Ecto neural progenitor cell (in vitro differentiated cells): ENCODE data around the gene SPTLC3.

Experiments used
- DNase-seq: peaks from one replicate; pipeline ENCODE4 v3.0.0-alpha.2; 2018; ENCODE audit warnings: low spot score

The SPTLC3 gene

DNA sequence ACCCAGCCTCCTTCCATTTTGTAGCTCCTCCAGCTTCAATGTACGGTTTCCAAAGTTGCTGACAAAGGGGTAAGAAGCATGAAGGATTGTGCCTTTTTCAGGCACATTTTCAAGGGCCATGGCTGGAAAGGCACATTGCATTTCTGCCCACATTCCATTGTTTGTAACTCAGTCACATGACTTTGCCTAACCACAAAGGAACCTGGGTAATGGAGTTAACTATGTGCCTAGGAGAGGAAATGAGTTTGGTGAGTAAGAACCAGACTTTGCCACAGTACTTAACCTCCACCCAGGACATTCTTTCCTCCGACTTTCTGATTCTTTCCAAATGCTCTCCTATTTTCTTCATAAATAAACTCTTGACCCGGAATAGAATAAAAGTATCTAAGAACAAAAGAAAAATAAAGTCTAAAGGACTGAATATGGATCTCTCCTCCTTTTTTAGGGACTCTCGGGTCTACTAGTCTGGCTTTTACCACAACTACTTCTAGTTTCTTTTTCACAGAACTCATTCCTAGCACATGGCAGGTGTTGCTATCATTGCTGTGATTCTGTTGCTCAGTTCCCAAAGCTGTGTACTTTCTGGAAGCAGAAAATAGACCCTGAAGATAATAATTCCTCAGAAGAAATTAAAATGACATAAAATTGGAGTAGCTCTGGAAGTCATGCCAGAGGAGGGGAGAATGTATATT lies 130.8 kb downstream of the SPTLC3 start:
- no peak for DNase-seq

DNA sequence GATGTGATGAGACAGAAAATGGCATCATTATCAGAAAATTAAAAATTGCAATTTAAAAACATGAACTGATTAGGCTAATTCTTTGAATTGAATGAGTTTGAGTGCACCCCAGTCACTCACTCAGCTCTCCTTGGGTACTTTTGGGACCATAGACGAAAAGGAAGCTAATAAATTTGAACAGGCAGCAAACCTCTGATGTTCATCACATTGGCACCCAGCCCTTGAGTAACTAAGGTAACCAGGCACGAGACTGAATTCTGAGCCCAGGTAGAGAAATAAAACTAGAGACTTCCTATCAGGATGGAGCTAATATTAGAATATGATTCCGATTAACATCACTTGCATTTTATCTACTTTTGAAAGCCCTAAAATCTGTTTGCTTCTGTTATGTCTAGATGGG lies 131.4 kb downstream of the SPTLC3 start:
- no peak for DNase-seq

DNA sequence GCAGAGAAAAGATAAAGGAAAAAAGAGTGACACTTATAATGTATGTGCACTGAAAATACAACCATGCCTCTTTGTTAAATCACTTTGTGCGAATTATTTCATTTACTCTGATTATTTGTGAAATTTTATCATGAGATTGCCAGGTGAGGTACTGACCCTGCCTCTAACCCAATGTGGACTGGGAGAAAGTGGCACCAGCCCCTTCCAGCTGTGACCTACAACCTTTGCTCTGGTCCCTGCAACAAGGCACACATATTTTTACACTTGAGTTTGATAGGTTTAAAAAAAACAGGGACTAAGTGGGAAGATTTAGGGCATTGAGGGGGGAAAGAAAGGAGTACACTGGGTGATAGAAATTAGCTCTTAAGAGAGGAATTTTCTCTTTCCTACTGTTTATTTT lies 132.0 kb downstream of the SPTLC3 start:
- DNase-seq = no peak

DNA sequence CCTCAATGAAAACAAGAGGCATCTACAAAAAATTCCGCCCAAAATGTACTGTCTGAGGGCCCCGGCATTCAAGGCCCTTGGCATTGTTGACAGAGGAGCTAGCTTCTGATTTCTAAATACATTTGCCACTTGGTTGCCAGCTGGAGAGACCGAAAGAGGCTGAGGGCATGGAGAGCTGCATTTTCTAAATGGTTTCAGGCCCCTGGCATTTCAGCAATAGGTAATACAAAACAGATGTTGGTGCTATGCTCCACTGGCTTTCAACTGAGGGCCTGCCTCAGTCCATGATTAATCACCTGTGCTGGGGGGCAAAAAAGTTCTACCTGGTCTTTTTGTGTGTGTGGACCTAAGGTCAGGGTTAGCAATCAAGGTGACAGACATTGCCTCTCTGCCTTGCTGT lies 132.8 kb downstream of the SPTLC3 start:
- no peak for DNase-seq

DNA sequence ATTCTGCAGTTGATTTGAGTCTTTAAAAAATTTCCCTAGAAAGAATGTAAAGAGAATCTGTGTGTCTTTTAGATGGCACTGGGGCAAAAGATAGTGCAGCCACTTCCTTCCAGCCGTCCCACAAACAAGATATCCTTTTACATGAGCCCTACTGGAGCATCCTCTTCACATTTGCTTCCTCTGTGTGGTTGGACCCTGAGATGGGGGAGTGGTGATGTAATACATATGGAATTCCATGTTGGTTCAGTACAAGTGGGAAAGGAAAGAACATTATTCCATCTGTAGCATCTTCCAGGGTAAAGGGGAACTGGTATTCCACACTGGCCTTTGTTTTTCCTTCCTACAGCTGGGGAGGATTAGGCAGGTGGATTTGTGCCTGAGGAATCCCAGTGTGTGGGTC lies 133.4 kb downstream of the SPTLC3 start:
- DNase-seq = no peak

DNA sequence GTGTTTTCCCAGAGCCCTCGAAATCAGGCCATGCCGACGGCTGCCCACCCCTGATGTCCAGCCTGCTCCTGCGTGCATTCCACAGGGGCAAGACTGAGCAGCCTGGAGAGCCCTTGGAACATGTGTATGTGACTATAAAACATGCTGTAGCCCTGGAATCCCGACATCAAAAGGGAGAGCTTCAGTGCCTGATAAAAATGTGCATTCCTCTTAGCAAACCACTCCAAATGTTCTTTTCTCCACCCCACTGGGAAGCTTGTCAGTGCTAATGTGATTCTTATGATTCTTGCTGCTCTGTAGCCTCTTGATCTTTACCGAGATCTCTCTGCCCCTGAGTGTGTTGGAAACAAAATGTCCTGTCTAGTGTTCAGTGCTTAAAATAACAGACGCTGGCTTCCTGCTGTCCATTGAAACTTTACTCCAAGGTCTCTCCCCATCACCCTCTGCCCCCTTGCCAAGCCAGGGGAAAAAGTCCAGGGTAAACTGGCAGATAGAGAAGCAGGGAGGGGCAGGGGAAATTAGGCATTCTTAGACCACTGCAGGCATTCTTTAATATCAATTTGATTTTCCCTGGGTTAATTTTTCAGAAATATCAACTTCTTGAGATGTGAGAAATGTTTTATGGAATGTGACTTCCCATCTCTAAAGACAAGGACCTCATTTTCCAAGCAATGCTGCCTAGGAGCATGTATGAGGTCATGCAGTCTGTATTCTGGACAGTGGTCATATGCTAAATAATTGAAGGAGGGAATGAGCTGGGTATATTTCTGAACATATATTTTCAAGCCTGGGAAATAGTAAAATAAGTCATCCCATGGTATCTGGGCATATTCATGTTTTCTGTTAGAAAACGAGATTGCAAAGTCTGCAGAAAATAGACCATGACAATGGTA lies 138.5 kb downstream of the SPTLC3 start:
- DNase-seq = no peak

DNA sequence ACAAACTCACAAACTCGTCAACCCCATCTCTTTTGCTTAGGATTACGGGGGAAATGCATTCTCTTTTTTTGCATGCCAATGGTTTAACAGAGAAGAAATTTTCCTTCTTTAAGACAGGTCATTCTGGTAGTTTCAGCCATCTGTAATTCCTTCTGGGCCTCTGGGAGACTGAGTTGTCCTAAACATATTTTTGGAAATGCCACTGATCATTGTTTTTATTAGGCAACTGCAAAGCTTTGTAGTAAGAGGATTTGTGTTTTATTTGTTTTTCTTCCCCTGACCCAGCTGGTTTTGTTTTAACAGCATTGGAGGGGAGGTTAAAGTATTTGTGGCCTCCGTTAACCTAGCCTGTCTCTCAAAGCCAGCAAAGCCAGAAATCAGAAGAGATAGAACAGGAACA lies 139.2 kb downstream of the SPTLC3 start:
- no peak for DNase-seq

DNA sequence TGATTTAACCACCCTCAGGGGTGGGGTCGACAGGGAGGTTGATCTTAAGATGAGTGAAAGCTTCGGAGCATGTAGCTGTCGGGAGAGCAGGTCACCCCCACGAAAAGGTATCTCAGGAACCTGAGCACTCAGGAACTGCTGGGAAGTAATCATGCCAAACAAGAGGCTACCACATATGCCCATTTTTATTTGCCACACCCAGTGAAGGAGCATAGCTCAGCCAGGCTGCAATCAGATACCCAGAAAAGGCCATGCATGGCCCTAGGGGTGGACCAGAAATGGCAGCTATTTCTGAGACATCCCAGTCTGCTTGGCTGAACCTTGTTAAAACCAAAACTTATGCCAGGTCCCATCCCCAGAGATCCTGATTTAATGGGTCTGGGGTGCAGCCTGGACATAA lies 139.6 kb downstream of the SPTLC3 start:
- no peak for DNase-seq

DNA sequence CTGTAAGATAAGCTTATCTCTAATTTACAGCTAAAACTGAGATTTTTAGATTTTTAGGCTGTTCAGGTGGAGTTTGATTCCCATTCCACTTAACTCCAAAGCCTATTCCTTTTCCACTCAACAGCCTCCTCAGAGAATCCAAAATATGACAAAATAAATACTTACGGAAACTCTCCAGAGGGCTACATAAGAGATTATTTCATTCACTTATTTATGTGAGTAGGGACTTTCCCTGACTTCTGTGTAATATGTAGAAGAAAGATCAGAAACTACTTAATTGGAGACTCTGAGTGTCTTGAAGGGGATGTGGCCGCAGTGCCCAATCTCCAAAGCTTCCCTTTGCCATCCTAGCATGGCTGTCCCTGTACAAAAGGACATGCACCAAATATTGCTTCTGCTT lies 140.2 kb downstream of the SPTLC3 start:
- no peak for DNase-seq

DNA sequence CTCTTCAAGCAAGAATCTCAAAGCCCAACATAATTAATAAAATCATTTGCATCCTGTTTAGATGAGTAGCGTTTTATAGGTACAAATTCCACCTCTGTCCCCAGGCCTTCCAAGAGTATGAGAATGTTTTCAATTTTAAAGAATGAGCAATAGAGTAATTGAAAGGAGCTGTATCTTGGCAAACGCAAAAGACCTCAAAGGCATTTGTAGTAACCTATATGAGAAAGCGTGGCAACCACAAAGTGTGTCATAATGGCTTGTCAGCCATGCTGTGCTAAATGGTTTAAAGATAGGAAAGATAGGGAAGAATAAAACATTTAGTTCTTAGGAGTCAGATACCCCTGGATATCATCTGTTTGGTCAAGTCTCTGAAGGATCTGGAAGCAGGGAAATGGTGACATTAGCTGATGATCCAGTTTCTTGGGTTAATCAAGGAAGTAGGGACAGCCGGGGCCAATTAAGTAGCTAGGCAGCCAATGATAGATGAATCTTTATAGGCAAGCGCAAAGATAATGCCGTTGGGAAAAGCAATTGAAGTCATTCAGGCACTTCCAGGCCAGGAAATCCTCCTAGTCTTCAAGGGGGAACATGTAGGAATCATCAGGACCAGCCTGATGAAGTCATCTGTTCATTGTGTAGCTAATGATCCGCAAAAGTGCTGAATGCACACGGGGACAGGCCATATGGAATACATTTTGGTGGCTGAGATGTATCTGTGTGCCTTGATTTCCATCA lies 140.8 kb downstream of the SPTLC3 start:
- no peak for DNase-seq

DNA sequence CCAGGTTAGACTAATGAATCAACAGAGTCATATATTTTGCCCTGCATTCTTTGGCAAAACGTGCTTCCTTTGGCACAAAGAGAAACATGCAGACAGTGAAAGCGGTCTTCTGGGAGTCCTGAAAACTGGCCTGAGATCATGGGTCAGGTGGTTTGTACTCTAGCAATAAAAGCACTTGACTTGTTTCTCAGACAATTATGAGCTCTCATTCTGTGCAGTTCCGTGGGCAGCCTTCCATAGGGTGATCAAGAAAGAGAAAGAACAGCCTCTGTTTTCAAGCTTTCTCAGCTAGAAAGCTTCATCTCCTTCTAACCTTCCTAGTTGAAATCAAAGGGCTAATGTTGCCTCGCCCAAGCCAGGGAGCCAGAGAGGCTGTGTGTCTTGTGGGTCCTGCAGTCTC lies 149.6 kb downstream of the SPTLC3 start:
- DNase-seq = no peak

DNA sequence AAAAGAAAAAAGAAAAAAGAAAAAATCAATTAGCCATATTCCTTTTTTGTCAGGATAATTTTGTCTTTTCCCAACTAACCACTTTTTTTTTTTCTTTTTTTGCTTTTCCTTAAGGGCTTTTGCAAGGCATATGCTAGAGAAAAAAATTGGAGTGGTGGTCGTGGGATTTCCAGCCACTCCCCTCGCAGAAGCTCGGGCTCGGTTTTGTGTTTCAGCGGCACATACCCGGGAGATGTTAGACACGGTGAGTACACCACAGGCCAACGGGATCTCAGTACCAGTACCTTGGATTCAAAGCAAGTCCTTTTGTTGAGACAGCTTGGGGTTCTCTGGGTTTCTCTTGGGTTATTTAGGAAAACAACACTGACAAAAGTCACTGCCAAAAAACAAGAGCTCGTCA lies 151.1 kb downstream of the SPTLC3 start:
- no peak for DNase-seq

DNA sequence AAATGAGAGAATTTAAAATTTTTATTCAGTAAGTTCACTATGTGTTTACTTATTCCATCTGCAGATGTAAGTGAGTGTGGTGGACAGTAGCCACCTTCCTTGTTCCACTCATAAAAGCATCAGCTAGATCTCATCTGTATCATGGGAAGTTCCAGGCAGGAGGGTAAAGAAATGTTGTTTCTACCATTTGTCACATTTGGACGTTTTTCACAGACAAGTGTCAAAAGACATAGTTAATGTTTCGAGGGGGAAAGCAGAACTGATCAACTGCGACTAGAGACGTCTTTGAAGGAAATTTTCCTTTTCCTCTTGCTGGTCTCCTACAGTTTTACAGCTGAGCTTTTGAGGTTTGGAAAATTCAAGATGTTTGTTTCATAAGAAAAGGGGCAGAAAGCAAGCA lies 156.4 kb downstream of the SPTLC3 start:
- DNase-seq = no peak

DNA sequence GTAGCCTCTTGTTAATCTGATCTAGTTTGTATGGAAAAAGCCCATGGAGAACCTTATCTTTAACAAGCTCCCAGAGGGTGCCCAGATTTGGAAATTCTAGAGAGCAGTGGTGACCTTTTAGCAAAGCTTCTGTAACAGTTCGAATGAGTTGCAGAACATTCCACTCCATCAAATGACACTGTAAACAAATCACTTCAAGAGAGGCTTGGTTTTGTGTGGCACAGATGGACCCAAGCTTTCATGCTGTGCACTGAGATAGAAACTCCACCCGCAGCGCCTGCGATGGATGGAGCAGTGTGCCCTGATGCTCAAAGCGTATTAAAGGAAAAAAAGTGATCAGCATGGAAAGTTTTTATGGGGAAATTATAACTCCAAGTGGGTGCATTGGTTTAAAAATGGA lies 157.2 kb downstream of the SPTLC3 start:
- DNase-seq = no peak

DNA sequence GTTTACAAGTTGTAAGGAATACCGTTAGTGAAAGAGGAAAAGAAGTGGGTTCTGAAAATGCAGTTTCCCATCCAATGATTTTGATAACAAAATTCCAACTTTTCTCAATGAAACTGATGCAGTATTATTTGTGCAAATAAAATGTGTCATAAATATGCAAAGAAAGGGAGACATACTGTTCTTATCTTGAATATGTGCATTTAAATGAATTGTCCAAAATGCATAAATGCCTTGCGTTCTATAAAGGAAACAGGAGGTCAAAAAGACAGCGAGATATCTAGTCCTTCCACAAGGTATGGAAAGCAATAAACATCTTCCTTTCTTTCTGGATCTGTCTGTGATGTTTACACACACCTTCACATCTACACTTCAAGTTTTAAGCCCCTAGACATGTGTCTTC lies 157.7 kb downstream of the SPTLC3 start:
- no peak for DNase-seq

DNA sequence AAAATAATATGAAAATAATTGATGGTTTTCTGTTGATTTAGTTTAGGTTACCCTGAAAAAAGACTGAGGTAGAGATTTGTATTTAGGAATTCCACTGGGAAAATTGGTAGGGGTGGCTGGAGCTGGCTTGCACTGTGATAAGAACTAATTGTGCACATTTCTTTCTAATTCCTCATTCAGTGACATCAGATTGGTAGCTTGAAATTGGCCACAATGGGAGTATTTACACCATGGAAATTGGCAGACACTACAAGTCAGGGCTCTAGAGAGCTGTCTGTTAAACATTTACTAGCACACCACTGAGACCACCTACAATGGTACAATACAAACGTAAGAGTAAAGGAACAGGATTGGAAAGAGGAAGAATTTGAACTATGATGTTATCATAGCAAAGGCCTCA lies 160.3 kb downstream of the SPTLC3 start:
- DNase-seq = no peak

DNA sequence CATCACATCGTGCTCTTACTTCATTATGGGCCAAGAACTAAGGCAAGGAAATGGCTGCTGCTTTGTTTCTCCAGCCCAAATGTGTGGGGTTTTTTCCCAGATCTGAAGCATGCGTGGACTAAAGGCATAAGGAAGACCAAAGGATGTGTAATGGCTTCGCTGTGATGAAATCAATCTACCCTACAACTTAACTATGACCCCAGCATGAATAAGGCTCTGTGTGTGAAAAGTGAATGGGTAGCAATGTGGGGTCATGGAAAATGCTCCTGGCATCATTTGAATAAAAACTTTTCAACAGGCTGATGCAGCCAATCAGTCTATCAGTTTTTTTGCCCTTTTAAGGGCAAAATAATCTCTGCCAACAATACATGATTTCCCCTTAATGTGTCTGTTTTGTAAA lies 162.0 kb downstream of the SPTLC3 start:
- DNase-seq = no peak

DNA sequence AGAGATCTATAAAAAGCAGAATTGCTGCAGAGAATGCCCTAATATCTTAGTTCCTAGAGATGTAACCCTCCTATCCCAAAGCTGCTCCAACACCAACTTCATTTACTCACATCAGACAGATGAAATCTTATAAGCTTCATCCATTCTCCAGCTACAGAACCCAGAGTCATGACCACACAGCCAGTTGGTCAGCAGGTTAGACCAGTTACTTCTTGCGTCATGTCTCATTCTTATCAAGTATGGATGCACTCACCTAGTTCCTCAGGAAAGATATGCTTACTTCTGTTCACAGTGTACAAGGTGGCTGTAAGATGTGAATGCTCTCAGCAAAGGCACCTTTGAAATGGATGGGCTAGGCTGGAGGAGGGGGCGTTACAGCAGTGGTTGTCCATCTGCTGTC lies 164.4 kb downstream of the SPTLC3 start:
- DNase-seq = no peak

DNA sequence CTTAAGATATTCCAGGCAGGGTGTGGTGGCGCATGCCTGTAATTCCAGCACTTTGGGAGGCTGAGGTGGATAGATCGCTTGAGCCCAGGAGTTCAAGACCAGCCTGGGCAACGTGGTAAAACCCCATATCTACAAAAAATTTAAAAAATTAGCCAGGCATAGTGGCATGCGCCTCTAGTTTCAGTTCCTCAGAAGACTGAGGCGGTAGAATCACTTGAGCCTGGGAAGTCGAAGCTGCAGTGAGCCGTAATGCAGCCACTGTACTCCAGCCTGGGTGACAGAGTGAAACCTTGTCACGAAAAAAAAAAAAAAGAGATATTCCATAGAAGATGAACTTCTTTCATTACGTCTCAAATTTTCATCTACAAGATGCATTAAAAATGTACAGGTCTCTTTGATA lies 165.6 kb downstream of the SPTLC3 start:
- no peak for DNase-seq

DNA sequence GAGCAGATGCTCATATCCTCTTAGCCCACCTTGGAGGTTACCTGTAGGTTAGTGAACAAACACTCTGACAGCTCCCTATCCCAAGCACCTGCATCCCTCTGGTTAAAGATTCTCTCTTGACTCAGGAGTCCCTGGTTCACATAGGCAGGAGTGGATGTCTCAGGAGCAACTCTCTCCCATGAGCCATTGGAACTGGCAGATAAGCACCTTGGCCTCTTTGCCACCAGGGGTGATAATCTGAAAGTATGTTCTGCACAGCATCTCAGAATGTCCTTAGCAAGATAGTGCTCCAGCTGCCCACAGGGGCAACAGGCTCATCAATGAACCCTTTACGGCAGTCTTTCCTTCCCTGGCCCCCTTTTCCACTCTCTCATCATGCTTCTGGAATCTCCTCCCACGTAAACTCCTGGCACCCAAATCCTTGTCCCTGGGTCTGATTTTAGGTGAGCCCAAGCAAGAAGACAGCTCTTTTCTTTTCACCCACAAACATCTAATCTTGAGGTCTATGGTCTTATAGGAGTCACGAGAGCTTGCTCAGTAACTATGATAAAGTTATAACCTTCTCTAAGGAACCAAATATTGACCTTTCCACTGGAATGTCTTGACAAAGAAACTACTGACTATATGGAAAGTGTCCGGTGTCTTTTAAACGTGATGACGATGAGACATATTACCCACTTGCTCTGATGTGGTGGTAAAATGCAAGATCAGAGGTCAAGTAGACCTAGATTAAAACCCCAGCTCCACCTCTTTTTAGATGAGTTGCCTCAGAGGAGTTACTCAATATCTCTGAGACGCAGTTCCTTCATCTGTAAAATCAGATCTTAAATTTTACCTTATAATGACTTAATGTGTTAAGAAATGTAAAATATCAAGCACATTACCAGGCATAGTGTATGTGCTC lies 172.5 kb downstream of the SPTLC3 start:
- DNase-seq = no peak

DNA sequence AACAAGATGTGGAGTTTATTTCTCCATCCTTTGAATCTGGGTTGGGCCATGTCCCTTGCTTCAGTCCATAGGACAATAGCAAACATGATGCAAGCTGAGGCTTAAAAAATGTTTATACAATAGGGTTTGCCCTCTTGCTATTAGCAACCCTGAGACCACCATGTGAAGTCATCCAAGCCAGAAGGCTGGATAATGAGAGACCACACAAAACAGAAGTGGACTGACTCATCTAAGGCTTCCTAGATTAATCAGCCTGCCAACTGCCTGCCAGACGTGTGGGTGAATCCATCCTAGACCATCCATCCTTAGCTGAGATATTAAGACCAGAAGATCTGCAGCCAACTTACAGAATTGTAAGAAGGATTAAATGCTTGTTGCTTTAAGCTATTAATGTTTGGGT lies 174.2 kb downstream of the SPTLC3 start:
- DNase-seq = no peak
